ENCODE measurements around the gene ST14.

GRCh38 chr11:130121445-130121978 is 38.1 kb upstream of the ST14 start:
- TF ChIP-seq, protein P1, sequence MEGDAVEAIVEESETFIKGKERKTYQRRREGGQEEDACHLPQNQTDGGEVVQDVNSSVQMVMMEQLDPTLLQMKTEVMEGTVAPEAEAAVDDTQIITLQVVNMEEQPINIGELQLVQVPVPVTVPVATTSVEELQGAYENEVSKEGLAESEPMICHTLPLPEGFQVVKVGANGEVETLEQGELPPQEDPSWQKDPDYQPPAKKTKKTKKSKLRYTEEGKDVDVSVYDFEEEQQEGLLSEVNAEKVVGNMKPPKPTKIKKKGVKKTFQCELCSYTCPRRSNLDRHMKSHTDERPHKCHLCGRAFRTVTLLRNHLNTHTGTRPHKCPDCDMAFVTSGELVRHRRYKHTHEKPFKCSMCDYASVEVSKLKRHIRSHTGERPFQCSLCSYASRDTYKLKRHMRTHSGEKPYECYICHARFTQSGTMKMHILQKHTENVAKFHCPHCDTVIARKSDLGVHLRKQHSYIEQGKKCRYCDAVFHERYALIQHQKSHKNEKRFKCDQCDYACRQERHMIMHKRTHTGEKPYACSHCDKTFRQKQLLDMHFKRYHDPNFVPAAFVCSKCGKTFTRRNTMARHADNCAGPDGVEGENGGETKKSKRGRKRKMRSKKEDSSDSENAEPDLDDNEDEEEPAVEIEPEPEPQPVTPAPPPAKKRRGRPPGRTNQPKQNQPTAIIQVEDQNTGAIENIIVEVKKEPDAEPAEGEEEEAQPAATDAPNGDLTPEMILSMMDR (IDR thresholded peaks at IDR 0.05), result no peak
- TF ChIP-seq, protein P2, sequence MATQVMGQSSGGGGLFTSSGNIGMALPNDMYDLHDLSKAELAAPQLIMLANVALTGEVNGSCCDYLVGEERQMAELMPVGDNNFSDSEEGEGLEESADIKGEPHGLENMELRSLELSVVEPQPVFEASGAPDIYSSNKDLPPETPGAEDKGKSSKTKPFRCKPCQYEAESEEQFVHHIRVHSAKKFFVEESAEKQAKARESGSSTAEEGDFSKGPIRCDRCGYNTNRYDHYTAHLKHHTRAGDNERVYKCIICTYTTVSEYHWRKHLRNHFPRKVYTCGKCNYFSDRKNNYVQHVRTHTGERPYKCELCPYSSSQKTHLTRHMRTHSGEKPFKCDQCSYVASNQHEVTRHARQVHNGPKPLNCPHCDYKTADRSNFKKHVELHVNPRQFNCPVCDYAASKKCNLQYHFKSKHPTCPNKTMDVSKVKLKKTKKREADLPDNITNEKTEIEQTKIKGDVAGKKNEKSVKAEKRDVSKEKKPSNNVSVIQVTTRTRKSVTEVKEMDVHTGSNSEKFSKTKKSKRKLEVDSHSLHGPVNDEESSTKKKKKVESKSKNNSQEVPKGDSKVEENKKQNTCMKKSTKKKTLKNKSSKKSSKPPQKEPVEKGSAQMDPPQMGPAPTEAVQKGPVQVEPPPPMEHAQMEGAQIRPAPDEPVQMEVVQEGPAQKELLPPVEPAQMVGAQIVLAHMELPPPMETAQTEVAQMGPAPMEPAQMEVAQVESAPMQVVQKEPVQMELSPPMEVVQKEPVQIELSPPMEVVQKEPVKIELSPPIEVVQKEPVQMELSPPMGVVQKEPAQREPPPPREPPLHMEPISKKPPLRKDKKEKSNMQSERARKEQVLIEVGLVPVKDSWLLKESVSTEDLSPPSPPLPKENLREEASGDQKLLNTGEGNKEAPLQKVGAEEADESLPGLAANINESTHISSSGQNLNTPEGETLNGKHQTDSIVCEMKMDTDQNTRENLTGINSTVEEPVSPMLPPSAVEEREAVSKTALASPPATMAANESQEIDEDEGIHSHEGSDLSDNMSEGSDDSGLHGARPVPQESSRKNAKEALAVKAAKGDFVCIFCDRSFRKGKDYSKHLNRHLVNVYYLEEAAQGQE (IDR thresholded peaks at IDR 0.05; ENCODE audit: insufficient read depth in 1 of 2, low read depth in 2 of 2, low read length in 1 of 2), result no peak
- TF ChIP-seq TCF7L2 (IDR thresholded peaks at IDR 0.05; ENCODE audit: low read depth, low read length), result no peak
- TF ChIP-seq POLR2AphosphoS5 (IDR thresholded peaks at IDR 0.05; ENCODE audit: low read depth, low read length), result no peak
- TF ChIP-seq SIN3A (IDR thresholded peaks at IDR 0.05; ENCODE audit: borderline replicate concordance, insufficient read depth, low read depth, low read length), result no peak
